CD4-positive, alpha-beta T cell treated with Interferon alpha-2 for 1 hour (primary cell): Measurements from ENCODE around the gene MT4.

Source experiments
- DNase-seq, 2 donors: peaks; one replicate each; pipeline ENCODE4 v3.0.0-alpha.2; 2020 to 2022

MT4 gene

DNA sequence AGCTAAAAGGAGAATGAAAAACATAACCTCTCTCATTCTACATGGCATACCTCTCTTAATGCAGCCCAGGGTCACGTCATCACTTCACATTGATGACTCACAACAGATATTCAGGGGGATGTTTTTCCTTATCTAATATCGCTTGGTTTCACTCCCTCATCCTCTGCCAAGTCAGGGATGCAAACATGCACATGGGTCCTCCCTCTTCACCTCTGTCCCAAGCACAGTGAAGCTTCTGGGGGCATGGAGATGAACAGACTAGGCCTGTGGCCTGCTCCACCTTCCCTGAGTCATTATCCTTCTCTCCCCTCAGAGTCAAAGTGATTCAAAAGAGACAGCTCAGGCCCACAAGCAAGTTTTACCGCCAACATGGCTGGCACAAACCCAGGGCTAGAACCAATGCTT lies 41.2 kb downstream of the MT4 start:
- DNase-seq = no peak

DNA sequence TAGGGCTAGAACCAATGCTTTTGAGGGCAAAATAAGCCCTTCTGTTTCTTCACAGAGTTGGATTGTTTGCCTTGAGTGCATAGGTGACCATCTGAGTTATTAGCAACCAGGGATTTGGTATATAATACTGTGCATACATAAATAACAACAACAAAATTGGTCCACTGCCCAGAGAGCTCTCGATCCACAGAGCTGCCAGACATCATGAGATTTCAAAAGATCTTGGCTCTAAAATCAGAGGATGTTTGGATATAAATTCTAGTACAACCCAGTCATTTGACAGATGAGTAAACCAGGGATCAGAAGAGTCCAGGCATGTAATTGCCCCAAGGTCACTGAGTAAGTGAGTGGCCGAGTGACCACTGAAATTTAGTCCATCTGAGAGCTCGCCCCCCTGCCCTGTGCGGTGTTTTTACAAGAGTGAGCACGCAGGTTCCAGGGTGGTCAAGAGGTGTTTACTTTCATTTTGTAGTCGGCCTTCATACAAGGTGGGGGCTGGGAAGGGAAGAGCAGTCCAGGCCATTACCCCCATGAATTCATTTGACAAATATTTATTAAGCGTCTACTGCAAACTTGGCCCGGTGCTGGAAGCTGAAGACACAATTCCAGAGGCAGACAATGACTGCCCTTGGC lies 41.7 kb downstream of the MT4 start:
- no peak for DNase-seq

DNA sequence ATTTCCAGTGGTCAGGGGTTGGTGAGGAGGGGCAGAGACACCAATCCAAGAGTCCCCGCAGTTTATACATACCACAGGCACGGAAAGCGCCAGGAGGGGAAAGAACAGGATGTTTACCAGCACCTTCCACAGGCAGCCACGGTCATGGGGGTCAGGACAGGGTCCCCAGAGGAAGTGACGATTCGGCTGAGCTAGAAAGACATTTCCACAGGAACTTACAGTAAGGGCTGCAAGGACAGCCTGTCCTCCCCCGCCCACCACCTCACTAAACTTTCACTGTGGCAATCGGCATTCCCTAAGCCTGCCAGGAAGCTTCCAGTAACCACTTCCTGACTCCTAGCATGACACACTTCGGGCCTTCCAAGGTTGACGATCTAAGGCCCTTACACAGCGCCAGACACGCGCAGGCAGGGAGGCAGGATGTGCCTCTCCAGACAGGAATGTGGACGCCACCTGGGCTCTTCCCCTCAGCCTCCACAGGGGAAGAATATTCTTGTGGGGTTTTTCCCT lies 42.3 kb downstream of the MT4 start:
- DNase-seq = peak in 1 of 2 donors; percentile 22

DNA sequence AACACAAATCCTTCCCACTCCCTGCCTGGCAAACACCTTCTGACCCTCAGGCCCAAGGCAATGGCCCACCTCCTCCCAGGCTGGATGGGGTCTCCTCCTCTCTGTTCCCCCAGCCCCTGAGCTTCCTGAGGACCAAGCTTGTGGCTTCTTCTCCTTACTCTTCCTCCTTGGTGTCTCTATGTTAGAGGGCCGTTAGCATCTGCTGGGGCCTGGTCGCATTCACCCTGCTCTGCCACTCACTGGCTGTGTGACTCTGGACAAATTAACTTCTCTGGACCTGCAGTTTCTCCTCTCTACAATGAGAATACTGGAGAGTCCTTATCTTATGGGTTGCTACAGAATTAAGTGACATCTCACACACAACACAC lies 42.8 kb downstream of the MT4 start:
- no peak for DNase-seq

DNA sequence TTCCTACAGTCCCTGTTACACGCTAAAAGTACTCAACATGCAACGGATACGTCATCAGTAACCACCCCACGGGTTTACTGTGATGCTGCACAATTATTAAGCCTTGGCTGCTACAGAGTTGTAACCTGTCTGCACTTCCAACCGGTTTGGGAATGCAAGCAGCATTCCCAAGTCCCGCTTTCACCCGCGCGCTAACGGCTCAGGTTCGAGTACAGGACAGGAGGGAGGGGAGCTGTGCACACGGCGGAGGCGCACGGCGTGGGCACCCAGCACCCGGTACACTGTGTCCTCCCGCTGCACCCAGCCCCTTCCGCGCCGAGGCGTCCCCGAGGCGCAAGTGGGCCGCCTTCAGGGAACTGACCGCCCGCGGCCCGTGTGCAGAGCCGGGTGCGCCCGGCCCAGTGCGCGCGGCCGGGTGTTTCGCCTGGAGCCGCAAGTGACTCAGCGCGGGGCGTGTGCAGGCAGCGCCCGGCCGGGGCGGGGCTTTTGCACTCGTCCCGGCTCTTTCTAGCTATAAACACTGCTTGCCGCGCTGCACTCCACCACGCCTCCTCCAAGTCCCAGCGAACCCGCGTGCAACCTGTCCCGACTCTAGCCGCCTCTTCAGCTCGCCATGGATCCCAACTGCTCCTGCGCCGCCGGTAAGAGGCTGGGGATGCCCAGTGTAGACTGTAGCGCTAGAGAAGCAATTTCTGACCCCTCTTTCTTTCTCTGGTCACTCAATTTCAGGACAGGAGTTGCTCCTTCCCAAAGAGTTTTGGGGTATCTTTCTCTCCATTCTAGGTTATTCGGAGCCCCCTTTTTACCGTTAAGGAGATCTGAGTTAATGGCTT lies 43.4 kb downstream of the MT4 start, which contains the start of gene MT2A:
TSS of gene MT2A (plus strand) at position 542 of the 833 bp plus-strand sequence. CDS start at position 614, 72 bp downstream.
- DNase-seq = peak; percentile 85 to 88

DNA sequence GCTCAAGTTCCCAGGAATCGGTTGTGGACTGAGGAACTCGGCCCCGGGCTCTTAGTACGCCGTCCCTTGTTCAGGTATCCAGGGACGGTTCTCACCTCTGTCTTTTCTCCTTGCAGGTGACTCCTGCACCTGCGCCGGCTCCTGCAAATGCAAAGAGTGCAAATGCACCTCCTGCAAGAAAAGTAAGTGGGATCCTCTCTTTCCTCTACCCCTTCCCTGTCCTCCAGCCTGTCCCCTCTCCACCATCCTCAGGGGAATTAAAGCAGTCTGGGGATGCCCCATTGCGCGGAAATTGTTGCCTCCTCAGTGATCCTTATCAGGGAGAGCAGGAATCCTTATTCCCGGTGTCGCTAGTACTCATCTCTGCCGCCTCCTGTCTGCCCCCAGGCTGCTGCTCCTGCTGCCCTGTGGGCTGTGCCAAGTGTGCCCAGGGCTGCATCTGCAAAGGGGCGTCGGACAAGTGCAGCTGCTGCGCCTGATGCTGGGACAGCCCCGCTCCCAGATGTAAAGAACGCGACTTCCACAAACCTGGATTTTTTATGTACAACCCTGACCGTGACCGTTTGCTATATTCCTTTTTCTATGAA lies 44.1 kb downstream of the MT4 start:
- no peak for DNase-seq

DNA sequence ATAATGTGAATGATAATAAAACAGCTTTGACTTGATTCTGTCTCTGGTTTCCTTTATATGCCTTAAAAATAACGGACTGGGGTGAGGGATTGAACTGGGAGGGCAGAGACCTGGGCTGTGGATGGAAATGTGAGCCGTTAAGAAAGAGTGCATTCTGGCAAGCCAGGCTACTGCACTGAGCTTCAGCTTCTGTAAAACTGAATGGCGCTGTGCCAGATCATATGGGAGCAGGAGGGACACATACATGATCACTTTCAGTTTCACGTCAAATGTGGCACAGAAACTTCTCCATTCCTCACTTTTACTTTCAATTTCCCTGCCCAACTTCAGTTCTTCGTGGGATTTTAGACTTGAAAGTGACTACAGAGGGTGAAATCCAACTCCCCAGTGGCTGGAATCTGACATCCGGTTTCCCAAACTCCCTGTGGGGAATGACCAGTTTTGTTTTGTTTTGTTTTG lies 44.6 kb downstream of the MT4 start:
- peak; percentile 82 to 85 for DNase-seq

DNA sequence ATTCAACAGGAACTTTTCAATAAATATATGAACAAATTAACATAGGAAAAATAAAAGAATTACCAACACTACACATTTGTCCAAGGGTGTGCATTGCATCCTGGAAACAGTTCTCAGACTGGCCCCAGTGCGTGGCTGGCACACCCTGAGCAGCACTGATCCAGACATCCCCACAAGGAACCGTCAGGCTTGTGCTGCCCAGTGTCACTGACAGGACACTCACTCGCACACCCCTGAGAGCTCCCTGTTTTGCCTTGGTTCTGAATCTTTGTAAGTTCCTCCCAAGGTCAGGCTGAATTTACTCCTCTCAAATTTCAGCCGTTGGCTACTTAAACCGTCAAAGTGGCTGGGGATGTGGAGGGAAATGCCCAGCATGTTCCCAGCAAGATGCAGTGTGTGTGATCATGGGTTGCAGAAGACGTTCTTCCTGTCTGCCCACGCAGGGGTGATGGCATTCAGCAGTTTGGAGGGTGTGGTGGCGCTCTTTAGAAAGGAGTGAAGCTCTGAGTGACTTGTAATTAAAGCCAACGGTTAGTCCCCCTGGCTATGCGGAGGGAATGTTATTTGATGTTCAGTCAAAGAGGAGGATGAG lies 45.2 kb downstream of the MT4 start:
- peak; percentile 80 to 83 for DNase-seq

DNA sequence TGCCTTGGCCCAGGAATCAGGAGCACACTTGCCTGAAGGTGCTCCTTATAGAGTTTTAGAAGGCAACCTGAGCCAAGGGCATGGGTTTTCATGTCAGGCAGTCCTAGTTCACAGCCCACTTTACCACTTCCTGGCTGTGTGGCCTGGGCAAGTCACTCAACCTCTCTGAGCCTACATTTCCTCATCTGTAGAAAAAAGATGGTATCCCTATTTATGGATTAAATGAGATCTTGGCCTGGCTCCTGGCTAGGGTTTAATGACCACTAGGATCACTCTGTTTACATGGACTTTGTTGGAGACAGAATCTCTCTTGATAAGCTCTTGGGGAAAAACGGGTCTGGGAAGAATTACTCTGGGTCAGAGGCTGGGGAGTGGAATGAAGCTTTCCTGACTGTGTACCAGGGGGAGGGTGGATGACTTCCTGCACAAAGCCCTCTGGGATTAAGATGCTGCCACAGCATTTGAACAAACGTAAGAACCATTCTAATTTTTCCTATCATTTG lies 45.8 kb downstream of the MT4 start:
- peak in 1 of 2 donors; percentile 25 for DNase-seq

DNA sequence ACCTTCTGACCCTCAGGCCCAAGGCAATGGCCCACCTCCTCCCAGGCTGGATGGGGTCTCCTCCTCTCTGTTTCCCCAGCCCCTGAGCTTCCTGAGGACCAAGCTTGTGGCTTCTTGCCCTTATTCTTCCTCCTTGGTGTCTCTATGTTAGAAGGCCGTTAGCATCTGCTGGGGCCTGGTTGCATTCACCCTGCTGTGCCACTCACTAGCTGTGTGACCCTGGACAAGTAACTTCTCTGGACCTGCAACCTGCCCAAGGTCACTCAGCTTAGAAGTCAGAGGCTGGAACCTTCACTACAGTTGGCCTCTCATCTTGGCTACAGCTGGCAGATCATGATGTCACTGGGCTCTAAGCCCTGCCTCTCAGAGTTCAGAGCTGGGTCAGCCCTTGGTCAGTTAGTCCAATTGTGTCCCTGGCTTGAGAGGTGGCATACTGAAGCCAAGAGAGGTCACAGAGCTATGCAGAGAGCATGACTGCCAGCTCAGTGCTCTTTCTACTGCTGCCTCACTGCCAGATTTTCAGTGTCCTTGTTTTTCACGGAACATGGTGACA lies 46.5 kb downstream of the MT4 start:
- DNase-seq = no peak

DNA sequence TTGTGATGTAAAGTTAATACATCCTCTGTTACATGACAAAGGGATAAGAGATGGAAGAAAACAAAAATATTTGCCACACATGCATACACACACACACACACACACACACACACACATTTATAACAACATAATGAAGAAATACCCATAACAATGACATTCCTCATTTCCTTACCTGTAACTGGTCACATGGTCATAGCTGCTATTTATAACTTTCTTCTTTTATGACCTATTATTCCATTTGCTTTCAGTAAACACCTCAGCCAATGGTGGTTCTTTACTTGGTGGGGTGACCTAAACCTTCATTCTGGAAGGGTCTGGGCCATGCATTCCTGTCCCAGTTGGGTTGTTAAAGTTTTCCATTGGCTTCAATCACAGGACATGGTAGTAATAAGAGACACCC lies 48.8 kb downstream of the MT4 start:
- no peak for DNase-seq

DNA sequence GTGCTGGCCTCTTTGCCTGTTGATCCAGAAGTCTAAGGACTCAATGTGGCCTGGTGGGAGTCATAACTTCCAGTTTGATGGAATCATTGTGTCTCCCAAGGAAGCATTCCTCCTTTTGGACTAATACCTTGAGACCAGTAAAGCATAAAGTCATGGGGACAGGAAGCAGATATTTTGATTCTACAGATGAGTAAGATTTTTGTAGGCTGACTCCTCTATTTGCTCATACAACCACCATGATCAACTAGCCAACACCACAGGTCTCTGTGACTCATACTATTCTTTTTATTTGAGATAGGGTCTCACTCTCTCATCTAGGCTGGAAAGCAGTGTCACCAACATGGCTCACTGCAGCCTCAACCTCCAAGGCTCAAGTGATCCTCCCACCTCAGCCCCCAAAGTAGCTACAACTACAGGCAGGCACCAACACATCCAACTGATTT lies 49.7 kb downstream of the MT4 start:
- no peak for DNase-seq

DNA sequence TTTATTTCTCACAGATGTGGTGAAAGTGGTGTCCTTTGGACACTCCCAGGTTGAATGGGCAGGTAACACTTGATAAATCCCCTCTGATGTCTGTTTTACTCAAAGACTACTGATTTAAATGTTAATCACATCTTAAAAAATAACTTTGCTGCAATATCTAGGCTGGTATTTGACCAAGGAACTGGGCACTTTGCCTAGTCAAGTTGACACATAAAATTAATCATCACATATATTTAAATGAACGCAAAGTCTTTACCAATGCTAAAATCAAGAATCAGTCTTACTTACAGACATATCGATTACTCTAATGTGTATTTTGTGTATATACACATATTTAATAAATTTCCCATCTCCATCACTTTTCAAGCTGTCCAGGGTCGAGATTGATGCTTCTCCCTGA lies 50.5 kb downstream of the MT4 start:
- no peak for DNase-seq

DNA sequence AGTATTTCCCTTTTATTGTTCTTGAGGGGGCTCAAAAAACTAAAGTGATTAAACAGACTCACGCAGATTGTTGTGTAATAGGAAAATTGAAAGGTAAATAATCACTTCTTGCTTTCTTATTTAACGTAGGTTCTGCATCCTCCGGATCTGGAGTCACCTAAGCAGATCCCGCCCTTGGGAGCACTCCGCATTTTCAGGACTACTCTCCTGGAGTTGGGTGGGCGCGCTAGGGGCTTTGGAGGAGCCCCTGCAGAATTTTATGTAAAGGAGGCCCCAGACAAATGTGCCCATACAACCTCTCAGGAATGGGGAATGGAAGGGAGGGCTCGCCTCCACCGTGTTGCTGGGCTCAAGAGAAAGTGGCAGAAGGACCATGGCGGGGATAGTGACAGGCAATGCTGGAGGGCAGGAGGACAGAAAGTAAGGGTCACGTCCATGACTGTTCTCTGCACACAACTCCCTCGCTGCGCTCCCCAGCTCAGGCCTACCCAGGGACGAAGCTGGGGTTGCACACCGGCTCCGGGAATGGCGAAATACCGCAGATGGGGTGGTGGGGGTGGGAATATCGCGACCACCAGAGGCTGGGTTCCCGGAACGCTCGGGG lies 51.8 kb downstream of the MT4 start:
- DNase-seq = no peak

DNA sequence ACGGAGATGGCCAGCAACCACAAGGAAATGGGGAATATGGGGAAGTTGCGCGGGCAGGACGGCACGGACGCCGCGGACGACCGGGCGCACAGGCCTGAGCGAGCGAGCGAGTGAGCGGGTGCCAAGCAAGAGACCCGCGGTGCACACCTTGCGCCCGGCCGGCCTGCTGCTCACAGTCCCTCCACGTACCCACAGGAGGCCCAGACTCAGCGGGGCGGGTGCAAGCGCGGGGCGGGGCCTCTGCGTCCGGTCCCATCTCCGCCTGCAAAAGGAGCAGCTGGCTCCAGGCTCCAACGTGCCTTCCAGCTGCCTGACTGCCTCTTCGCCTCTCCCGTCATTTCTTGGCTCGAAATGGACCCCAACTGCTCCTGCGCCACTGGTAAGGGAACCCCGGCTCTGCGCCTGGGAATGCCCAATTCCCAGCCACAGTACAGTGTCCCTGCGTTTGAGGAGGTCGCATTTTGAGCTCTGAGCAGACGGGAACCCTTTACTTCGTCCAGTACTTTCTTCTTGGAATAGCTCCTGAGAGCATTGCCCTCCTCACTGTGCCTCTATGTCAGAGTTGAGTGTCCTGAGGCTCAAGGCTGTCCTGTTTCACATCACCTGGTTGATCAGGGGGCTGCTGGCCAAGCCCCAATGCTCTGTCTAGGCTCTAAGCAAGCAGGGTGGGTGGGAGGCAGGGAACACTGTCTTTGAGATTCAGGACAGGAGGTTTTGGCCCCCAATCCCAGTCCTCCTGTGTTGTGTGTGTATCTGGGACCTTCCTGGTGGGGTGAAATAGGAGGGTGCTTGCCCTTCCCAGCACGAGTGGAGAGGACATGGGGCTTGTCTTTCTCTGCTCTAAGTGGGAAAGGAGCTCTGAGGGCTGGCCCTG lies 52.6 kb downstream of the MT4 start:
- peak in 1 of 2 donors; percentile 48 for DNase-seq

DNA sequence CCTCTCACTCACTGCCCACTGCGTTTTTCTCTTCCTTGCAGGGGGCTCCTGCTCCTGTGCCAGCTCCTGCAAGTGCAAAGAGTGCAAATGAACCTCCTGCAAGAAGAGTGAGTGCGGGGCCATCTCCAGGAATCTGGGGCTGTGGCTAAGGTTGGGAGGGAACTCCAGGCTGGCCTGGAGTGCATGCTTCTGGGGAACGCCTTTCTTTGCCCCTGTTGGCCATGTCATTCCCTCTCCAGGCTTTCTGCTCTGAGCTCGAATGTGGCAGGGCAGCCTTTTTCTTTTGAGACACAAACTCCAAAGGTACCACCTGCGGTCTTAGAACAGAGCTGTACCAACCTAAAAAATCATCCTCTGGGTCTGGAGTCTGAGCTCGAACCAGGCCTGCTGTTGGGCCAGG lies 53.3 kb downstream of the MT4 start:
- DNase-seq = no peak
